HEK293 (cell line): ENCODE measurements around the gene PPM1N.

ENCODE experiments used
- GFI1B ChIP-seq: fragments of 450-650 bp; formaldehyde crosslinking; IDR thresholded peaks from 2 replicates; pipeline ENCODE4 v1.5.1; 2016; ENCODE audit warnings: missing biosample characterization, missing genetic modification characterization
- GLIS1 ChIP-seq: fragments of 450-650 bp; formaldehyde crosslinking; IDR thresholded peaks from 2 replicates; pipeline ENCODE4 v1.5.1; 2016; ENCODE audit warnings: missing biosample characterization, missing genetic modification characterization
- IKZF3 ChIP-seq: fragments of 450-650 bp; IDR thresholded peaks from 2 replicates; pipeline ENCODE4 v1.5.0; 2018; ENCODE audit warnings: missing biosample characterization, mild to moderate bottlenecking, missing genetic modification characterization, moderate library complexity
- KLF16 ChIP-seq: fragments of 450-650 bp; formaldehyde crosslinking; IDR thresholded peaks from 2 replicates; pipeline ENCODE4 v1.5.1; 2017; ENCODE audit warnings: missing biosample characterization, missing genetic modification characterization
- KLF7 ChIP-seq: fragments of 450-650 bp; formaldehyde crosslinking; IDR thresholded peaks from 2 replicates; pipeline ENCODE4 v1.5.1; 2016; ENCODE audit warnings: missing biosample characterization, missing genetic modification characterization, borderline replicate concordance
- KLF8 ChIP-seq: fragments of 450-650 bp; formaldehyde crosslinking; IDR thresholded peaks from 2 replicates; pipeline ENCODE4 v1.5.1; 2016; ENCODE audit warnings: missing biosample characterization, missing genetic modification characterization
- KLF9 ChIP-seq: fragments of 450-650 bp; formaldehyde crosslinking; IDR thresholded peaks from 2 replicates; pipeline ENCODE4 v1.5.1; 2016; ENCODE audit warnings: missing biosample characterization, missing genetic modification characterization, low read depth
- OSR2 ChIP-seq: fragments of 450-650 bp; formaldehyde crosslinking; IDR thresholded peaks from 2 replicates; pipeline ENCODE4 v1.5.1; 2016; ENCODE audit warnings: missing biosample characterization, missing genetic modification characterization
- SP7 ChIP-seq: fragments of 450-650 bp; formaldehyde crosslinking; IDR thresholded peaks from 2 replicates; pipeline ENCODE4 v1.5.1; 2016; ENCODE audit warnings: missing biosample characterization, missing genetic modification characterization
- WT1 ChIP-seq: fragments of 450-650 bp; formaldehyde crosslinking; IDR thresholded peaks from 2 replicates; pipeline ENCODE4 v1.5.1; 2016; ENCODE audit warnings: missing biosample characterization, missing genetic modification characterization
- ZBTB20 ChIP-seq: fragments of 450-650 bp; formaldehyde crosslinking; IDR thresholded peaks from 2 replicates; pipeline ENCODE4 v1.5.1; 2016; ENCODE audit warnings: missing biosample characterization, missing genetic modification characterization
- ZBTB7A ChIP-seq: fragments of 450-650 bp; formaldehyde crosslinking; IDR thresholded peaks from 2 replicates; pipeline ENCODE4 v1.5.1; 2016; ENCODE audit warnings: low read depth, missing biosample characterization, missing genetic modification characterization
- ZEB2 ChIP-seq: fragments of 450-650 bp; formaldehyde crosslinking; IDR thresholded peaks from 2 replicates; pipeline ENCODE4 v1.5.1; 2016; ENCODE audit warnings: missing biosample characterization, missing genetic modification characterization
- ZIC2 ChIP-seq: fragments of 450-650 bp; formaldehyde crosslinking; IDR thresholded peaks from 2 replicates; pipeline ENCODE4 v1.5.1; 2016; ENCODE audit warnings: missing biosample characterization, missing genetic modification characterization
- ZNF19 ChIP-seq: fragments of 450-650 bp; formaldehyde crosslinking; IDR thresholded peaks from 2 replicates; pipeline ENCODE4; 2016; ENCODE audit warnings: missing biosample characterization, missing genetic modification characterization, low read depth
- ZNF366 ChIP-seq: fragments of 450-650 bp; formaldehyde crosslinking; conservative IDR thresholded peaks from 2 replicates; pipeline ENCODE4 v1.5.1; 2016; ENCODE audit warnings: missing biosample characterization, missing genetic modification characterization
- ZNF37A ChIP-seq: fragments of 450-650 bp; IDR thresholded peaks from 2 replicates; pipeline ENCODE4 v1.5.1; 2018; ENCODE audit warnings: missing biosample characterization, missing genetic modification characterization
- ZNF48 ChIP-seq: fragments of 450-650 bp; formaldehyde crosslinking; IDR thresholded peaks from 2 replicates; pipeline ENCODE4 v1.5.1; 2016; ENCODE audit warnings: missing biosample characterization, missing genetic modification characterization
- ZNF544 ChIP-seq: fragments of 450-650 bp; formaldehyde crosslinking; IDR thresholded peaks from 2 replicates; pipeline ENCODE4 v1.5.0; 2017; ENCODE audit warnings: missing biosample characterization, missing genetic modification characterization
- ZNF561 ChIP-seq: fragments of 450-650 bp; IDR thresholded peaks from 2 replicates; pipeline ENCODE4 v1.5.1; 2018; ENCODE audit warnings: missing biosample characterization, missing genetic modification characterization, borderline replicate concordance
- ZNF792 ChIP-seq: fragments of 450-650 bp; formaldehyde crosslinking; IDR thresholded peaks from 2 replicates; pipeline ENCODE4 v1.5.1; 2016; ENCODE audit warnings: missing biosample characterization, missing genetic modification characterization
- ZNF843 ChIP-seq: fragments of 450-650 bp; formaldehyde crosslinking; IDR thresholded peaks from 2 replicates; pipeline ENCODE4 v1.5.1; 2016; ENCODE audit warnings: missing biosample characterization, missing genetic modification characterization
- ZSCAN16 ChIP-seq: fragments of 450-650 bp; formaldehyde crosslinking; IDR thresholded peaks from 2 replicates; pipeline ENCODE4 v1.5.1; 2016; ENCODE audit warnings: missing biosample characterization, missing genetic modification characterization
- ZXDB ChIP-seq: fragments of 450-650 bp; formaldehyde crosslinking; IDR thresholded peaks from 2 replicates; pipeline ENCODE4 v1.5.1; 2016; ENCODE audit warnings: missing biosample characterization, missing genetic modification characterization
- TF ChIP-seq, protein P1 (sequence below): fragments of 450-650 bp; IDR thresholded peaks from 2 replicates; pipeline ENCODE4 v1.5.1; 2018; ENCODE audit warnings: missing biosample characterization, mild to moderate bottlenecking, missing genetic modification characterization
- TF ChIP-seq, protein P2 (sequence below): fragments of 450-650 bp; formaldehyde crosslinking; optimal IDR thresholded peaks from 2 replicates; pipeline ENCODE3; 2016; ENCODE audit warnings: missing biosample characterization, mild to moderate bottlenecking, missing genetic modification characterization
- TF ChIP-seq, protein P3 (sequence below): fragments of 450-650 bp; formaldehyde crosslinking; IDR thresholded peaks from 2 replicates; pipeline ENCODE4 v1.5.1; 2017; ENCODE audit warnings: missing biosample characterization, missing genetic modification characterization
- TF ChIP-seq, protein P4 (sequence below): fragments of 450-650 bp; formaldehyde crosslinking; conservative IDR thresholded peaks from 2 replicates; pipeline ENCODE4 v1.5.1; 2016; ENCODE audit warnings: low read depth, missing biosample characterization, missing genetic modification characterization

The PPM1N gene

DNA sequence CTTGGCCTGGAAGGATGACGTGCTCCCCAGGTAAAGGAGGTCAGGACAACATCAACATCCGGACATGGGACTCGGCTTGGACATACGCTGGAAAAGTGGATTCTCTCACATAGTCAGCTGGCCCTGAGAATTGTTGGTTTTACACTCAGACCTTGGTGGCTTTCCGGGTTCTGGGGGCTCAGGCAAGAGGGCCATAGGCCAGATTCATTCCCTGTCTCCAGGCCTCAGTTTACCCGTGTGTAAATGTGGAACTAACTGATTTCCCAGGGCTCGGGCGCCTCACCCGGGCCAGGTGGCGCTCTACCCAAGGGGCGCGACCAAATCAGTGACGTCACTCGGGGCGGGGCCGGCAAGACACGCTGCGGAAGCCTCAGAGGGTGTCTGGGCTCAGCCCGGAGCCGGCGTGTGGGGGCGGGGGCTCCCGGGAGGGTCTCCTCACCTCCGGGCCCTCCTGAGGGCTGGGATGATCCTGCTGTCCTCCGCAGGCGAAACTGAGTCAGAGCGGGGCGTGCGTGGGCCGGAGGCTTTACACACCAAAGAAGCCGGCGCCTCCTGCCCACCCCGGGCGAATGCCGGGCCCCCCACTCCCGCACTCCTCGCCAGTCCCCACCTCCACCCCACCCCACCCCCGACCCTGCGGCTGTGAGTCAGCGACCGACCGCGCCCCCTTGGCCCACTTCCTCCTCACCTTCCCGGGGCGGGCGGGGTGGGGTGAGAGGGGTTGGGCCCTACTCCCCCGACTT, 8.2 kb downstream of the PPM1N start (continued):
- TF ChIP-seq KLF8 (tag by site-specific recombination) = peak; percentile 88
- TF ChIP-seq ZNF544 (tag by site-specific recombination) = no peak
- TF ChIP-seq, protein P1, sequence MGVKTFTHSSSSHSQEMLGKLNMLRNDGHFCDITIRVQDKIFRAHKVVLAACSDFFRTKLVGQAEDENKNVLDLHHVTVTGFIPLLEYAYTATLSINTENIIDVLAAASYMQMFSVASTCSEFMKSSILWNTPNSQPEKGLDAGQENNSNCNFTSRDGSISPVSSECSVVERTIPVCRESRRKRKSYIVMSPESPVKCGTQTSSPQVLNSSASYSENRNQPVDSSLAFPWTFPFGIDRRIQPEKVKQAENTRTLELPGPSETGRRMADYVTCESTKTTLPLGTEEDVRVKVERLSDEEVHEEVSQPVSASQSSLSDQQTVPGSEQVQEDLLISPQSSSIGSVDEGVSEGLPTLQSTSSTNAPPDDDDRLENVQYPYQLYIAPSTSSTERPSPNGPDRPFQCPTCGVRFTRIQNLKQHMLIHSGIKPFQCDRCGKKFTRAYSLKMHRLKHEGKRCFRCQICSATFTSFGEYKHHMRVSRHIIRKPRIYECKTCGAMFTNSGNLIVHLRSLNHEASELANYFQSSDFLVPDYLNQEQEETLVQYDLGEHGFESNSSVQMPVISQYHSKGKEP (tag by site-specific recombination) = 0 out of 2 replicates have a peak, but pooled peaks have one; percentile 5
- peak; percentile 91 for TF ChIP-seq KLF16 (tag by site-specific recombination)
- TF ChIP-seq ZNF843 (tag by site-specific recombination) = peak; percentile 44
- TF ChIP-seq OSR2 (tag by site-specific recombination) = 0 out of 2 replicates have a peak, but pooled peaks have one; percentile 7
- TF ChIP-seq, protein P2, sequence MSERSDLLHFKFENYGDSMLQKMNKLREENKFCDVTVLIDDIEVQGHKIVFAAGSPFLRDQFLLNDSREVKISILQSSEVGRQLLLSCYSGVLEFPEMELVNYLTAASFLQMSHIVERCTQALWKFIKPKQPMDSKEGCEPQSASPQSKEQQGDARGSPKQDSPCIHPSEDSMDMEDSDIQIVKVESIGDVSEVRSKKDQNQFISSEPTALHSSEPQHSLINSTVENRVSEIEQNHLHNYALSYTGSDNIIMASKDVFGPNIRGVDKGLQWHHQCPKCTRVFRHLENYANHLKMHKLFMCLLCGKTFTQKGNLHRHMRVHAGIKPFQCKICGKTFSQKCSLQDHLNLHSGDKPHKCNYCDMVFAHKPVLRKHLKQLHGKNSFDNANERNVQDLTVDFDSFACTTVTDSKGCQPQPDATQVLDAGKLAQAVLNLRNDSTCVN (tag by site-specific recombination) = peak; percentile 34
- TF ChIP-seq ZBTB7A = peak; percentile 89; the same call in 1 of the 2 replicates
- TF ChIP-seq, protein P3, sequence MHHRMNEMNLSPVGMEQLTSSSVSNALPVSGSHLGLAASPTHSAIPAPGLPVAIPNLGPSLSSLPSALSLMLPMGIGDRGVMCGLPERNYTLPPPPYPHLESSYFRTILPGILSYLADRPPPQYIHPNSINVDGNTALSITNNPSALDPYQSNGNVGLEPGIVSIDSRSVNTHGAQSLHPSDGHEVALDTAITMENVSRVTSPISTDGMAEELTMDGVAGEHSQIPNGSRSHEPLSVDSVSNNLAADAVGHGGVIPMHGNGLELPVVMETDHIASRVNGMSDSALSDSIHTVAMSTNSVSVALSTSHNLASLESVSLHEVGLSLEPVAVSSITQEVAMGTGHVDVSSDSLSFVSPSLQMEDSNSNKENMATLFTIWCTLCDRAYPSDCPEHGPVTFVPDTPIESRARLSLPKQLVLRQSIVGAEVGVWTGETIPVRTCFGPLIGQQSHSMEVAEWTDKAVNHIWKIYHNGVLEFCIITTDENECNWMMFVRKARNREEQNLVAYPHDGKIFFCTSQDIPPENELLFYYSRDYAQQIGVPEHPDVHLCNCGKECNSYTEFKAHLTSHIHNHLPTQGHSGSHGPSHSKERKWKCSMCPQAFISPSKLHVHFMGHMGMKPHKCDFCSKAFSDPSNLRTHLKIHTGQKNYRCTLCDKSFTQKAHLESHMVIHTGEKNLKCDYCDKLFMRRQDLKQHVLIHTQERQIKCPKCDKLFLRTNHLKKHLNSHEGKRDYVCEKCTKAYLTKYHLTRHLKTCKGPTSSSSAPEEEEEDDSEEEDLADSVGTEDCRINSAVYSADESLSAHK (tag by site-specific recombination) = peak; percentile 10; the same call in 1 of the 2 replicates
- TF ChIP-seq ZNF792 (tag by site-specific recombination) = no peak
- TF ChIP-seq, protein P4, sequence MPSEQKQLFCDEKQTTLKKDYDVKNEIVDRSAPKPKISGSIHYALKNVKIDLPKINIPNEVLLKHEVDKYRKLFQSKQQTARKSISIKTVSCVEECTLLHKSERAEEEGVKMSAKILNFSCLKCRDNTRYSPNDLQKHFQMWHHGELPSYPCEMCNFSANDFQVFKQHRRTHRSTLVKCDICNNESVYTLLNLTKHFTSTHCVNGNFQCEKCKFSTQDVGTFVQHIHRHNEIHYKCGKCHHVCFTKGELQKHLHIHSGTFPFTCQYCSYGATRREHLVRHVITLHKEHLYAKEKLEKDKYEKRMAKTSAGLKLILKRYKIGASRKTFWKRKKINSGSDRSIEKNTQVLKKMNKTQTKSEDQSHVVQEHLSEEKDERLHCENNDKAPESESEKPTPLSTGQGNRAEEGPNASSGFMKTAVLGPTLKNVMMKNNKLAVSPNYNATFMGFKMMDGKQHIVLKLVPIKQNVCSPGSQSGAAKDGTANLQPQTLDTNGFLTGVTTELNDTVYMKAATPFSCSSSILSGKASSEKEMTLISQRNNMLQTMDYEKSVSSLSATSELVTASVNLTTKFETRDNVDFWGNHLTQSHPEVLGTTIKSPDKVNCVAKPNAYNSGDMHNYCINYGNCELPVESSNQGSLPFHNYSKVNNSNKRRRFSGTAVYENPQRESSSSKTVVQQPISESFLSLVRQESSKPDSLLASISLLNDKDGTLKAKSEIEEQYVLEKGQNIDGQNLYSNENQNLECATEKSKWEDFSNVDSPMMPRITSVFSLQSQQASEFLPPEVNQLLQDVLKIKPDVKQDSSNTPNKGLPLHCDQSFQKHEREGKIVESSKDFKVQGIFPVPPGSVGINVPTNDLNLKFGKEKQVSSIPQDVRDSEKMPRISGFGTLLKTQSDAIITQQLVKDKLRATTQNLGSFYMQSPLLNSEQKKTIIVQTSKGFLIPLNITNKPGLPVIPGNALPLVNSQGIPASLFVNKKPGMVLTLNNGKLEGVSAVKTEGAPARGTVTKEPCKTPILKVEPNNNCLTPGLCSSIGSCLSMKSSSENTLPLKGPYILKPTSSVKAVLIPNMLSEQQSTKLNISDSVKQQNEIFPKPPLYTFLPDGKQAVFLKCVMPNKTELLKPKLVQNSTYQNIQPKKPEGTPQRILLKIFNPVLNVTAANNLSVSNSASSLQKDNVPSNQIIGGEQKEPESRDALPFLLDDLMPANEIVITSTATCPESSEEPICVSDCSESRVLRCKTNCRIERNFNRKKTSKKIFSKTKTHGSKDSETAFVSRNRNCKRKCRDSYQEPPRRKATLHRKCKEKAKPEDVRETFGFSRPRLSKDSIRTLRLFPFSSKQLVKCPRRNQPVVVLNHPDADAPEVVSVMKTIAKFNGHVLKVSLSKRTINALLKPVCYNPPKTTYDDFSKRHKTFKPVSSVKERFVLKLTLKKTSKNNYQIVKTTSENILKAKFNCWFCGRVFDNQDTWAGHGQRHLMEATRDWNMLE (tag by site-specific recombination) = no peak
- TF ChIP-seq ZNF366 (tag by site-specific recombination) = peak; percentile 57; the same call in 1 of the 2 replicates
- peak; percentile 48 for TF ChIP-seq ZBTB20 (tag by site-specific recombination)
- TF ChIP-seq ZXDB = peak; percentile 28; the same call in 1 of the 2 replicates
- TF ChIP-seq GLIS1 (tag by site-specific recombination) = peak; percentile 81
- TF ChIP-seq WT1 (tag by site-specific recombination) = peak; percentile 60
- peak; percentile 55; the same call in 1 of the 2 replicates for TF ChIP-seq SP7 (tag by site-specific recombination)
- peak; percentile 87; the same call in 1 of the 2 replicates for TF ChIP-seq ZNF561
- TF ChIP-seq KLF7 (tag by site-specific recombination) = 0 out of 2 replicates have a peak, but pooled peaks have one; percentile 62
- no peak for TF ChIP-seq ZSCAN16 (tag by site-specific recombination)
- peak; percentile 93 for TF ChIP-seq KLF9 (tag by site-specific recombination)
- TF ChIP-seq ZNF48 = no peak
- TF ChIP-seq ZEB2 = peak; percentile 77
- no peak for TF ChIP-seq ZNF19 (tag by site-specific recombination)
- no peak for TF ChIP-seq GFI1B (tag by site-specific recombination)
- peak; percentile 49; the same call in 1 of the 2 replicates for TF ChIP-seq IKZF3 (tag by site-specific recombination)
- no peak for TF ChIP-seq ZNF37A (tag by site-specific recombination)
- peak; percentile 67 for TF ChIP-seq ZIC2 (tag by site-specific recombination)
